CD14-positive monocyte (primary cell): ENCODE measurements around the gene ZNF660. TPM values are rescaled to one million over a fixed set of nuclear protein-coding genes. Genes with fewer than 3 reads are reported as not detected.
A peak's percentile ranks its signal among the peaks of the same experiment; 100 is the strongest.

Experiments
- DNase-seq, 3 donors: peaks; one replicate each; pipeline ENCODE4 v3.0.0-alpha.2; 2011 to 2022
- H2AFZ ChIP-seq: 2 replicates; pipeline ENCODE4 v1.6.0; 2012; ENCODE audit warnings: mild to moderate bottlenecking, low read depth, low read length, inconsistent platforms; ENCODE audit not compliant: insufficient read depth, poor library complexity, severe bottlenecking
- H3K27ac ChIP-seq, 2 donors: 1 replicate in 1 of 2; 2 replicates in 1 of 2; pipeline ENCODE4 v1.5.1; 2012 to 2013; ENCODE audit warnings: low read length in 2 of 2, control low read depth in 1 of 2, inconsistent platforms in 1 of 2, low read depth in 1 of 2, mild to moderate bottlenecking in 1 of 2
- H3K27me3 ChIP-seq, 2 donors: one replicate each; pipeline versions ENCODE4 v1.6.0 to v1.6.1; 2011 to 2013; ENCODE audit warnings: low read length in 2 of 2; ENCODE audit not compliant: control insufficient read depth in 2 of 2, insufficient read depth in 2 of 2
- H3K36me3 ChIP-seq, 2 donors: replicated peaks in 1 of 2; 1 replicate in 1 of 2; 2 replicates in 1 of 2; pipeline versions ENCODE4 v1.5.1 to v1.6.1; 2012 to 2013; ENCODE audit warnings: low read length in 2 of 2, control low read depth in 1 of 2, inconsistent platforms in 1 of 2, mild to moderate bottlenecking in 1 of 2; ENCODE audit not compliant: insufficient read depth in 2 of 2, control insufficient read depth in 1 of 2
- H3K4me1 ChIP-seq, 2 donors: 1 replicate in 1 of 2; 2 replicates in 1 of 2; pipeline versions ENCODE4 v1.5.1 to v1.6.1; 2012 to 2013; ENCODE audit warnings: low read length in 2 of 2, control low read depth in 1 of 2, inconsistent platforms in 1 of 2, mild to moderate bottlenecking in 1 of 2, moderate library complexity in 1 of 2; ENCODE audit not compliant: insufficient read depth in 2 of 2, control insufficient read depth in 1 of 2
- H3K4me2 ChIP-seq: replicated peaks from 2 replicates; pipeline ENCODE3; 2012; ENCODE audit warnings: low read length, moderate library complexity, mild to moderate bottlenecking; ENCODE audit not compliant: poor library complexity, severe bottlenecking; ENCODE audit errors: extremely low read depth
- H3K4me3 ChIP-seq, 3 experiments: fragments of 200-600 bp in 1 of 3; sonication (generic) in 1 of 3; replicated peaks in 1 of 3; 1 replicate in 2 of 3; 2 replicates in 1 of 3; pipeline ENCODE4 v1.5.1; 2011 to 2013; ENCODE audit warnings: low read length in 3 of 3, mild to moderate bottlenecking in 3 of 3, control low read depth in 2 of 3, low read depth in 2 of 3, inconsistent platforms in 1 of 3, moderate library complexity in 1 of 3
- H3K79me2 ChIP-seq: 2 replicates; pipeline ENCODE4 v1.6.0; 2012; ENCODE audit warnings: mild to moderate bottlenecking, control low read depth, inconsistent platforms, low read length, moderate library complexity; ENCODE audit not compliant: insufficient read depth
- H3K9ac ChIP-seq: 2 replicates; pipeline ENCODE4 v1.6.0; 2017; ENCODE audit warnings: low read length, mild to moderate bottlenecking; ENCODE audit not compliant: insufficient read depth, poor library complexity, severe bottlenecking
- H3K9me3 ChIP-seq, 2 donors: replicated peaks in 1 of 2; 1 replicate in 1 of 2; 2 replicates in 1 of 2; pipeline versions ENCODE4 v1.5.1 to v1.6.1; 2012 to 2013; ENCODE audit warnings: low read length in 2 of 2, control low read depth in 1 of 2; ENCODE audit not compliant: control insufficient read depth in 1 of 2, insufficient read depth in 1 of 2
- H4K20me1 ChIP-seq: 2 replicates; pipeline ENCODE4 v1.6.0; 2012; ENCODE audit warnings: mild to moderate bottlenecking, low read length, control low read depth, moderate library complexity; ENCODE audit not compliant: insufficient read depth
- H3K27ac Mint-ChIP-seq, 7 donors: one replicate each; pipeline ENCODE4 v1.8.0; 2020; ENCODE audit warnings: mild to moderate bottlenecking in 7 of 7, mixed read lengths in 7 of 7, moderate library complexity in 6 of 7, inconsistent platforms in 2 of 7
- H3K27me3 Mint-ChIP-seq, 3 donors: one replicate each; pipeline ENCODE4 v1.8.0; 2021 to 2022; ENCODE audit warnings: low read depth in 3 of 3, mild to moderate bottlenecking in 3 of 3, mixed read lengths in 3 of 3, moderate library complexity in 3 of 3, inconsistent platforms in 1 of 3
- H3K36me3 Mint-ChIP-seq, 2 donors: one replicate each; pipeline ENCODE4 v1.8.0; 2020; ENCODE audit warnings: mixed read lengths in 2 of 2, inconsistent platforms in 1 of 2, mild to moderate bottlenecking in 1 of 2
- H3K4me1 Mint-ChIP-seq: one replicate; pipeline ENCODE4 v1.8.0; 2020; ENCODE audit warnings: mild to moderate bottlenecking, mixed read lengths
- H3K4me3 Mint-ChIP-seq, 2 donors: one replicate each; pipeline ENCODE4 v1.8.0; 2020; ENCODE audit warnings: mild to moderate bottlenecking in 2 of 2, mixed read lengths in 2 of 2, moderate library complexity in 1 of 2
- H3K9me3 Mint-ChIP-seq, 7 donors: one replicate each; pipeline ENCODE4 v1.8.0; 2020 to 2022; ENCODE audit warnings: mixed read lengths in 7 of 7, mild to moderate bottlenecking in 6 of 7, moderate library complexity in 6 of 7, inconsistent platforms in 2 of 7
- CTCF ChIP-seq: fragments of 200-600 bp; IDR thresholded peaks from one replicate; pipeline ENCODE4 v1.8.0; 2022; ENCODE audit warnings: antibody characterized with exemption, mild to moderate bottlenecking
- WGBS: methylation state at CpG from one replicate; pipeline ENCODE4 v1.1.5; 2013; ENCODE audit warnings: missing lambda C conversion rate; ENCODE audit not compliant: insufficient coverage; 5-methylcytosine and 5-hydroxymethylcytosine counted together
- intact Hi-C, 2 donors: fragments of 100-400 bp; cut with micrococcal nuclease; formaldehyde crosslinking; loops; one replicate each; pipeline versions ENCODE4 v1.15.0 to v1.15.1; 2023
- polyA plus RNA-seq, 3 donors: library from polyadenylated mRNA; depleted of rRNA in 1 of 3; unstranded in 2 of 3; stranded (reverse) in 1 of 3; fragments of 300-500 nt in 2 of 3; fragments of >200 nt in 1 of 3; fragmentation: Illumina TruSeq in 2 of 3; gene quantifications; 1 replicate in 2 of 3; 2 replicates in 1 of 3; pipeline ENCODE4 v1.2.3, GENCODE V29; 2012 to 2021

The ZNF660 gene
- polyA plus RNA-seq, 3 donors, result 0.17 TPM; not detected in 1

GRCh38 chr3:44642337-44642736 lies 57.6 kb downstream of the ZNF660 start:
- no peak overlapping the region for H3K4me3 Mint-ChIP-seq
- intact Hi-C loops, result no loop called here
- no peak for DNase-seq
- H3K27ac Mint-ChIP-seq, result no peak overlapping the region
- Histone ChIP-seq H3K36me3 (peaks cover 55 to 67% of the 10 kb centered on the region in 2 donors), H3K4me3 (peak overlapping the region in 1 of 3 experiments; percentile 13), H3K4me1 (no peaks in the 10 kb centered on the region), H3K9me3 (peaks cover 49 to 93% of the 10 kb centered on the region in 2 donors), H3K27me3 (no peaks in the 10 kb centered on the region), H3K79me2 (no peaks in the 10 kb centered on the region), H3K9ac (no peak overlapping the region), H3K4me2 (no peak overlapping the region), H3K27ac (no peak overlapping the region), H2AFZ (no peak overlapping the region), H4K20me1 (no peaks in the 10 kb centered on the region)
- peaks cover 48 to 92% (median 78%) of the 10 kb centered on the region in 7 donors for H3K9me3 Mint-ChIP-seq
- H3K36me3 Mint-ChIP-seq, result peaks cover 53 to 59% of the 10 kb centered on the region in 2 donors
- no peaks in the 10 kb centered on the region for H3K4me1 Mint-ChIP-seq
- peaks cover 0 to 3% (median 0%) of the 10 kb centered on the region in 3 donors for H3K27me3 Mint-ChIP-seq
- WGBS, result no CpG with 5 or more reads among the region's 4 CpGs
- no peak for TF ChIP-seq CTCF

GRCh38 chr3:44643024-44643423 lies 58.3 kb downstream of the ZNF660 start:
- Histone ChIP-seq H3K4me2 (no peak overlapping the region), H4K20me1 (no peaks in the 10 kb centered on the region), H3K27me3 (no peaks in the 10 kb centered on the region), H3K79me2 (no peaks in the 10 kb centered on the region), H3K36me3 (peaks cover 49 to 60% of the 10 kb centered on the region in 2 donors), H3K4me1 (no peaks in the 10 kb centered on the region), H3K9me3 (peaks cover 48 to 91% of the 10 kb centered on the region in 2 donors), H3K4me3 (peak overlapping the region in 1 of 3 experiments; percentile 13), H3K9ac (no peak overlapping the region), H2AFZ (no peak overlapping the region), H3K27ac (no peak overlapping the region)
- intact Hi-C loops, result no loop called here
- Mint-ChIP-seq H3K4me3 (no peak overlapping the region), H3K27me3 (peaks cover 0 to 3% (median 2%) of the 10 kb centered on the region in 3 donors), H3K36me3 (peaks cover 47 to 53% of the 10 kb centered on the region in 2 donors), H3K9me3 (peaks cover 44 to 92% (median 77%) of the 10 kb centered on the region in 7 donors), H3K27ac (no peak overlapping the region), H3K4me1 (peaks cover 1% of the 10 kb centered on the region)
- no CpG with 5 or more reads among the region's 4 CpGs for WGBS
- DNase-seq, result no peak
- no peak for TF ChIP-seq CTCF
